Naive thymus-derived CD4-positive, alpha-beta T cell (primary cell): ENCODE measurements around the gene HS3ST3A1. TPM values are rescaled to one million over a fixed set of nuclear protein-coding genes. Genes with fewer than 3 reads are reported as not detected.
"Not testable (repeated sequence)": the region's sequence is repeated elsewhere in the genome, so short reads cannot be mapped to it uniquely, and the experiment has no call there.

ENCODE experiments used
- ATAC-seq: fragments of 150-1000 bp; cut with Tn5 transposase; 2 replicates; pipeline ENCODE4 v1.10.0; 2021; ENCODE audit warnings: mild to moderate bottlenecking, moderate library complexity
- CTCF ChIA-PET: fragments of 350-600 bp; sonication (Branson Sonifier 250); formaldehyde crosslinking; loops from one replicate; lab custom pipeline; 2021; ENCODE audit warnings: antibody characterized with exemption; lab: Charles Lee
- POLR2A ChIA-PET: fragments of 350-600 bp; sonication (Branson Sonifier 250); formaldehyde crosslinking; loops from one replicate; lab custom pipeline; 2021; ENCODE audit warnings: antibody characterized with exemption, inconsistent platforms; lab: Charles Lee
- DNase-seq, 9 donors: peaks; one replicate each; pipeline versions ENCODE4 v3.0.0 to v3.0.0-alpha.2; 2020 to 2022; ENCODE audit warnings: mixed read lengths in 1 of 9
- H3K27ac ChIP-seq: one replicate; pipeline ENCODE4 v1.7.0; 2013; ENCODE audit warnings: mild to moderate bottlenecking, low read depth, low read length, moderate library complexity
- H3K27me3 ChIP-seq, 2 donors: one replicate each; pipeline ENCODE4 v1.7.0; 2013; ENCODE audit warnings: low read length in 2 of 2, mild to moderate bottlenecking in 2 of 2, moderate library complexity in 2 of 2; ENCODE audit not compliant: control insufficient read depth in 2 of 2, insufficient read depth in 2 of 2
- H3K36me3 ChIP-seq, 3 experiments: 1 replicate in 2 of 3; 2 replicates in 1 of 3; pipeline ENCODE4 v1.7.0; 2013; ENCODE audit warnings: low read length in 3 of 3, mild to moderate bottlenecking in 3 of 3, moderate library complexity in 1 of 3; ENCODE audit not compliant: insufficient read depth in 3 of 3, control insufficient read depth in 2 of 3
- H3K4me1 ChIP-seq, 2 donors: one replicate each; pipeline ENCODE4 v1.7.0; 2013; ENCODE audit warnings: low read length in 2 of 2, mild to moderate bottlenecking in 2 of 2, moderate library complexity in 1 of 2; ENCODE audit not compliant: control insufficient read depth in 2 of 2, insufficient read depth in 2 of 2
- H3K4me3 ChIP-seq: 2 replicates; pipeline ENCODE4 v1.7.0; 2013; ENCODE audit warnings: mild to moderate bottlenecking, low read length
- H3K9me3 ChIP-seq, 3 experiments: 1 replicate in 2 of 3; 2 replicates in 1 of 3; pipeline ENCODE4 v1.7.0; 2013; ENCODE audit warnings: low read length in 3 of 3; ENCODE audit not compliant: control insufficient read depth in 2 of 3
- H3K27ac Mint-ChIP-seq, 9 donors: one replicate each; pipeline ENCODE4 v1.8.0; 2020 to 2022; ENCODE audit warnings: mixed read lengths in 9 of 9, mild to moderate bottlenecking in 8 of 9, moderate library complexity in 5 of 9, inconsistent platforms in 2 of 9
- H3K27me3 Mint-ChIP-seq, 5 donors: one replicate each; pipeline ENCODE4 v1.8.0; 2021 to 2022; ENCODE audit warnings: mixed read lengths in 5 of 5, mild to moderate bottlenecking in 1 of 5
- H3K36me3 Mint-ChIP-seq, 5 donors: one replicate each; pipeline ENCODE4 v1.8.0; 2020 to 2022; ENCODE audit warnings: mixed read lengths in 5 of 5, mild to moderate bottlenecking in 3 of 5, inconsistent platforms in 1 of 5
- H3K4me1 Mint-ChIP-seq, 7 donors: one replicate each; pipeline ENCODE4 v1.8.0; 2020 to 2022; ENCODE audit warnings: mixed read lengths in 7 of 7, mild to moderate bottlenecking in 3 of 7, inconsistent platforms in 1 of 7
- H3K4me3 Mint-ChIP-seq, 10 donors: one replicate each; pipeline ENCODE4 v1.8.0; 2020 to 2022; ENCODE audit warnings: mild to moderate bottlenecking in 10 of 10, mixed read lengths in 10 of 10, moderate library complexity in 6 of 10, inconsistent platforms in 2 of 10
- H3K9me3 Mint-ChIP-seq, 11 donors: one replicate each; pipeline ENCODE4 v1.8.0; 2020 to 2022; ENCODE audit warnings: mixed read lengths in 11 of 11, mild to moderate bottlenecking in 4 of 11, inconsistent platforms in 1 of 11, moderate library complexity in 1 of 11
- intact Hi-C, 2 donors: fragments of 100-400 bp; cut with micrococcal nuclease; formaldehyde crosslinking; loops; one replicate each; pipeline ENCODE4 v1.15.1; 2023
- polyA plus RNA-seq, 2 donors: library from polyadenylated mRNA; unstranded; fragments of 300-500 nt; fragmentation: Illumina TruSeq; gene quantifications; one replicate each; pipeline ENCODE4 v1.2.3, GENCODE V29; 2021
- total RNA-seq, 6 experiments: library from RNA in 5 of 6; stranded (reverse) in 5 of 6; gene quantifications; 1 replicate in 5 of 6; 2 replicates in 1 of 6; pipeline ENCODE4 v1.2.3 and lab custom pipeline; 2021 to 2026

Gene HS3ST3A1
- total and polyA plus RNA-seq, 7 experiments from 2014 or later, result 0.87 to 4.2 (median 3.6) TPM; not detected in 2

GRCh38 chr17:13558588-13558987, 43.1 kb downstream of the HS3ST3A1 start:
- Mint-ChIP-seq H3K36me3 (no peaks in the 10 kb centered on the region), H3K9me3 (no peaks in the 10 kb centered on the region), H3K4me1 (no peaks in the 10 kb centered on the region), H3K27me3 (peaks cover 0 to 6% (median under 1%) of the 10 kb centered on the region in 5 donors), H3K27ac (no peak overlapping the region), H3K4me3 (no peak overlapping the region)
- Histone ChIP-seq H3K27ac (no peak overlapping the region), H3K36me3 (no peaks in the 10 kb centered on the region), H3K9me3 (no peaks in the 10 kb centered on the region), H3K4me3 (no peak overlapping the region), H3K4me1 (no peaks in the 10 kb centered on the region), H3K27me3 (no peaks in the 10 kb centered on the region)
- no peak for ATAC-seq
- ChIA-PET POLR2A (no interaction called here), CTCF (no interaction called here)
- intact Hi-C loops, result no loop called here
- DNase-seq, result no peak

GRCh38 chr17:13557077-13557476, 44.7 kb downstream of the HS3ST3A1 start:
- H3K9me3 ChIP-seq, result no peaks in the 10 kb centered on the region
- H3K4me3 ChIP-seq, result no peak overlapping the region
- CTCF ChIA-PET, result no interaction called here
- H3K27me3 ChIP-seq, result no peaks in the 10 kb centered on the region
- no peak for ATAC-seq
- Mint-ChIP-seq H3K36me3 (no peaks in the 10 kb centered on the region), H3K9me3 (no peaks in the 10 kb centered on the region), H3K27me3 (peaks cover 0 to 10% (median 6%) of the 10 kb centered on the region in 5 donors), H3K4me3 (no peak overlapping the region), H3K27ac (no peak overlapping the region), H3K4me1 (no peaks in the 10 kb centered on the region)
- no peak for DNase-seq
- no peak overlapping the region for H3K27ac ChIP-seq
- POLR2A ChIA-PET, result no interaction called here
- intact Hi-C loops, result no loop called here
- no peaks in the 10 kb centered on the region for H3K4me1 ChIP-seq
- no peaks in the 10 kb centered on the region for H3K36me3 ChIP-seq

DNA sequence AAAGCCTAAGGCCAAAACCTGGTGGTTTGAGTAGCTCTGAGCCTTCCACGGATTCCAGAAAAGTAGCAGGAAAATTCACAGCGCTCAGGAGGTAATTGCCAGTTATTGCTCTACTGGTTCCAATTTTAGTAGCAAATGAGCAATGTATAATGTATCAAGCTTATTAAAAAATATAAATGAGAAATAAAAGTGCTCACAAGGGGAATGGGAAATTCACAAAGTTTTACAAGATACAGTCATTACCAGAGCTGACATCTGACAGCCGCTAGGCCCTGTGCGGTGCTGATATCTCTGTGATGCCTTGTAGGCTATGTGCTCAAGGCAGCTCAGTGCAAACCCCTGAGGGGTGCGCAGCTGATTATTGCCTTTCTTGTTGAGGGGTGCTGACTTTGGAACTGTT, 47.5 kb downstream of the HS3ST3A1 start:
- peaks cover 2 to 19% (median 6%) of the 10 kb centered on the region in 11 donors for H3K9me3 Mint-ChIP-seq
- intact Hi-C loops, result no loop called here
- peaks cover 8 to 28% (median 15%) of the 10 kb centered on the region in 5 donors for H3K27me3 Mint-ChIP-seq
- no peak overlapping the region for H3K4me3 Mint-ChIP-seq
- CTCF ChIA-PET, result no interaction called here
- no peaks in the 10 kb centered on the region for H3K4me1 Mint-ChIP-seq
- no peak overlapping the region for H3K27ac Mint-ChIP-seq
- Histone ChIP-seq H3K27me3 (no peaks in the 10 kb centered on the region), H3K4me3 (no peak overlapping the region), H3K36me3 (no peaks in the 10 kb centered on the region), H3K4me1 (no peaks in the 10 kb centered on the region), H3K27ac (no peak overlapping the region), H3K9me3 (no peaks in the 10 kb centered on the region)
- DNase-seq (no peak), ATAC-seq (no peak)
- H3K36me3 Mint-ChIP-seq, result peaks cover 0 to 5% (median 0%) of the 10 kb centered on the region in 5 donors
- POLR2A ChIA-PET, result no interaction called here

- intact Hi-C loops, result no loop called here
- CTCF ChIA-PET, result no interaction called here
- Mint-ChIP-seq H3K4me3 (no peak overlapping the region), H3K36me3 (peaks cover 0 to 5% (median 4%) of the 10 kb centered on the region in 5 donors), H3K9me3 (peaks cover 2 to 27% (median 6%) of the 10 kb centered on the region in 11 donors), H3K4me1 (no peaks in the 10 kb centered on the region), H3K27me3 (peaks cover 11 to 63% (median 19%) of the 10 kb centered on the region in 5 donors), H3K27ac (no peak overlapping the region)
- Histone ChIP-seq H3K36me3 (no peaks in the 10 kb centered on the region), H3K9me3 (no peaks in the 10 kb centered on the region), H3K4me3 (no peak overlapping the region), H3K27ac (no peak overlapping the region), H3K27me3 (no peaks in the 10 kb centered on the region), H3K4me1 (no peaks in the 10 kb centered on the region)
- no peak for DNase-seq
- ATAC-seq, result no peak
- POLR2A ChIA-PET, result no interaction called here
These were observed 51.4 kb downstream of the HS3ST3A1 start for GRCh38 chr17:13550291-13550690.

- H3K36me3 Mint-ChIP-seq, H3K9me3 ChIP-seq, H3K27ac ChIP-seq, H3K4me3 ChIP-seq, H3K27ac Mint-ChIP-seq, H3K27me3 ChIP-seq, H3K4me1 Mint-ChIP-seq, H3K36me3 ChIP-seq, H3K4me1 ChIP-seq, CTCF ChIA-PET, intact Hi-C loops, ATAC-seq, DNase-seq, H3K4me3 Mint-ChIP-seq, POLR2A ChIA-PET: not testable (repeated sequence)
- Mint-ChIP-seq H3K27me3 (peaks cover 9 to 64% (median 17%) of the 10 kb centered on the region in 5 donors), H3K9me3 (peaks cover 2 to 27% (median 6%) of the 10 kb centered on the region in 11 donors)
These were observed 53.2 kb downstream of the HS3ST3A1 start for GRCh38 chr17:13548576-13548975.

GRCh38 chr17:13546851-13547250, 54.9 kb downstream of the HS3ST3A1 start:
- Histone ChIP-seq H3K9me3 (no peaks in the 10 kb centered on the region), H3K4me3 (no peak overlapping the region), H3K4me1 (no peaks in the 10 kb centered on the region), H3K27me3 (no peaks in the 10 kb centered on the region), H3K36me3 (no peaks in the 10 kb centered on the region), H3K27ac (no peak overlapping the region)
- intact Hi-C loops, result no loop called here
- no peak overlapping the region for H3K27ac Mint-ChIP-seq
- DNase-seq (no peak), ATAC-seq (no peak)
- POLR2A ChIA-PET, result no interaction called here
- CTCF ChIA-PET, result no interaction called here
- peaks cover 2 to 27% (median 8%) of the 10 kb centered on the region in 11 donors for H3K9me3 Mint-ChIP-seq
- peaks cover 5 to 62% (median 20%) of the 10 kb centered on the region in 5 donors for H3K27me3 Mint-ChIP-seq
- peaks cover 0 to 5% (median 4%) of the 10 kb centered on the region in 5 donors for H3K36me3 Mint-ChIP-seq
- no peak overlapping the region for H3K4me3 Mint-ChIP-seq
- no peaks in the 10 kb centered on the region for H3K4me1 Mint-ChIP-seq

- ChIA-PET POLR2A (no interaction called here), CTCF (no interaction called here)
- Histone ChIP-seq H3K36me3 (no peaks in the 10 kb centered on the region), H3K9me3 (no peaks in the 10 kb centered on the region), H3K4me3 (no peak overlapping the region), H3K4me1 (no peaks in the 10 kb centered on the region), H3K27ac (no peak overlapping the region), H3K27me3 (no peaks in the 10 kb centered on the region)
- Mint-ChIP-seq H3K4me3 (no peak overlapping the region), H3K4me1 (no peaks in the 10 kb centered on the region), H3K27me3 (peaks cover 11 to 57% (median 20%) of the 10 kb centered on the region in 5 donors), H3K36me3 (peaks cover 0 to 5% (median 4%) of the 10 kb centered on the region in 5 donors), H3K27ac (no peak overlapping the region), H3K9me3 (peaks cover 2 to 21% (median 8%) of the 10 kb centered on the region in 11 donors)
- intact Hi-C loops, result no loop called here
- DNase-seq (no peak), ATAC-seq (no peak)
These were observed 55.8 kb downstream of the HS3ST3A1 start for GRCh38 chr17:13545941-13546340.
